ENCODE data around the gene KCNJ8. TPM values are rescaled to one million over a fixed set of nuclear protein-coding genes. Genes with fewer than 3 reads are reported as not detected.
"Not testable (repeated sequence)": the region's sequence is repeated elsewhere in the genome, so short reads cannot be mapped to it uniquely, and the experiment has no call there.

Gene KCNJ8
- total RNA-seq, 1 donor from 2014 or later = 0.93 TPM

- no peak overlapping the region for H3K4me3 Mint-ChIP-seq (ENCODE audit: unreplicated experiment)
- H3K4me2 ChIP-seq (ENCODE audit: low read length) = no peak overlapping the region
- no peaks in the 10 kb centered on the region for H3K4me1 ChIP-seq (ENCODE audit: insufficient read depth, low read length)
- no peaks in the 10 kb centered on the region for H3K36me3 Mint-ChIP-seq (ENCODE audit: low read depth, unreplicated experiment)
- no peaks in the 10 kb centered on the region for H3K27me3 Mint-ChIP-seq (ENCODE audit: low read depth, unreplicated experiment)
- H3K4me3 ChIP-seq (ENCODE audit: insufficient read depth, low read depth, low read length) = no peak overlapping the region
- DNase-seq (ENCODE audit: low read depth) = no peak
- no peak overlapping the region for H2AFZ ChIP-seq (ENCODE audit: low read depth, low read length)
- H3K27ac Mint-ChIP-seq (ENCODE audit: unreplicated experiment) = no peak overlapping the region
- no peak overlapping the region for H3K9ac ChIP-seq (ENCODE audit: low read length)
- H3K36me3 ChIP-seq (ENCODE audit: insufficient read depth, low read length) = no peaks in the 10 kb centered on the region
- H3K79me2 ChIP-seq (ENCODE audit: insufficient read depth, low read length) = no peaks in the 10 kb centered on the region
- FAIRE-seq = no peak
- H3K27ac ChIP-seq (ENCODE audit: low read depth, low read length) = no peak overlapping the region
- no peaks in the 10 kb centered on the region for H3K9me3 ChIP-seq (ENCODE audit: insufficient read depth, low read depth, low read length)
- H3K9me3 Mint-ChIP-seq (ENCODE audit: unreplicated experiment) = no peaks in the 10 kb centered on the region
- TF ChIP-seq EZH2 (IDR thresholded peaks at IDR 0.05; ENCODE audit: insufficient read depth, low read length) (no peak), CTCF (IDR thresholded peaks at IDR 0.05; ENCODE audit: insufficient read depth, low read depth, low read length) (no peak)
- H3K4me1 Mint-ChIP-seq (ENCODE audit: low read depth, unreplicated experiment) = no peaks in the 10 kb centered on the region
- no peaks in the 10 kb centered on the region for H3K27me3 ChIP-seq (ENCODE audit: insufficient read depth, low read length)
- no peaks in the 10 kb centered on the region for H4K20me1 ChIP-seq (ENCODE audit: insufficient read depth, low read length)
Measured at GRCh38 chr12:21813125-21813524, 38.6 kb upstream of the KCNJ8 start.

GRCh38 chr12:21812340-21812739 is 37.8 kb upstream of the KCNJ8 start:
- not testable (repeated sequence) for FAIRE-seq; DNase-seq (ENCODE audit: low read depth); H3K4me3 Mint-ChIP-seq (ENCODE audit: unreplicated experiment); H3K27me3 ChIP-seq (ENCODE audit: insufficient read depth, low read length); H3K27me3 Mint-ChIP-seq (ENCODE audit: low read depth, unreplicated experiment); H3K4me1 ChIP-seq (ENCODE audit: insufficient read depth, low read length); H3K27ac Mint-ChIP-seq (ENCODE audit: unreplicated experiment); H3K27ac ChIP-seq (ENCODE audit: low read depth, low read length); H3K9ac ChIP-seq (ENCODE audit: low read length); H3K4me3 ChIP-seq (ENCODE audit: insufficient read depth, low read depth, low read length); H3K79me2 ChIP-seq (ENCODE audit: insufficient read depth, low read length); H3K4me2 ChIP-seq (ENCODE audit: low read length); H2AFZ ChIP-seq (ENCODE audit: low read depth, low read length); H3K4me1 Mint-ChIP-seq (ENCODE audit: low read depth, unreplicated experiment); H3K36me3 Mint-ChIP-seq (ENCODE audit: low read depth, unreplicated experiment); H3K36me3 ChIP-seq (ENCODE audit: insufficient read depth, low read length); H4K20me1 ChIP-seq (ENCODE audit: insufficient read depth, low read length); H3K9me3 ChIP-seq (ENCODE audit: insufficient read depth, low read depth, low read length); H3K9me3 Mint-ChIP-seq (ENCODE audit: unreplicated experiment)

GRCh38 chr12:21809100-21809499 is 34.6 kb upstream of the KCNJ8 start:
- Mint-ChIP-seq H3K27me3 (ENCODE audit: low read depth, unreplicated experiment) (no peaks in the 10 kb centered on the region), H3K36me3 (ENCODE audit: low read depth, unreplicated experiment) (no peaks in the 10 kb centered on the region), H3K27ac (ENCODE audit: unreplicated experiment) (no peak overlapping the region), H3K4me3 (ENCODE audit: unreplicated experiment) (no peak overlapping the region), H3K4me1 (ENCODE audit: low read depth, unreplicated experiment) (no peaks in the 10 kb centered on the region), H3K9me3 (ENCODE audit: unreplicated experiment) (no peaks in the 10 kb centered on the region)
- Histone ChIP-seq H3K79me2 (ENCODE audit: insufficient read depth, low read length) (no peaks in the 10 kb centered on the region), H3K9ac (ENCODE audit: low read length) (no peak overlapping the region), H3K4me3 (ENCODE audit: insufficient read depth, low read depth, low read length) (no peak overlapping the region), H3K27me3 (ENCODE audit: insufficient read depth, low read length) (no peaks in the 10 kb centered on the region), H3K4me2 (ENCODE audit: low read length) (no peak overlapping the region), H3K36me3 (ENCODE audit: insufficient read depth, low read length) (no peaks in the 10 kb centered on the region), H4K20me1 (ENCODE audit: insufficient read depth, low read length) (no peaks in the 10 kb centered on the region), H2AFZ (ENCODE audit: low read depth, low read length) (no peak overlapping the region), H3K9me3 (ENCODE audit: insufficient read depth, low read depth, low read length) (no peaks in the 10 kb centered on the region), H3K4me1 (ENCODE audit: insufficient read depth, low read length) (no peaks in the 10 kb centered on the region), H3K27ac (ENCODE audit: low read depth, low read length) (no peak overlapping the region)
- DNase-seq (ENCODE audit: low read depth) (no peak), FAIRE-seq (no peak)
- TF ChIP-seq CTCF (IDR thresholded peaks at IDR 0.05; ENCODE audit: insufficient read depth, low read depth, low read length) (no peak), EZH2 (IDR thresholded peaks at IDR 0.05; ENCODE audit: insufficient read depth, low read length) (no peak)

Measured in astrocyte (in vitro differentiated cells and primary cell).